H1 (cell line): Measurements from ENCODE around the gene CCDC169. TPM values are rescaled to one million over a fixed set of nuclear protein-coding genes. Genes with fewer than 3 reads are reported as not detected.

Source experiments
- CTCF ChIA-PET: fragments of 300-600 bp; sonication (Branson Sonifier 250); formaldehyde crosslinking; loops from one replicate; lab custom pipeline; 2021; ENCODE audit not compliant: partially characterized antibody; lab: Charles Lee
- POLR2A ChIA-PET: fragments of 300-600 bp; sonication (Branson Sonifier 250); formaldehyde crosslinking; loops from one replicate; lab custom pipeline; 2021; ENCODE audit warnings: inconsistent platforms; ENCODE audit not compliant: partially characterized antibody; lab: Charles Lee
- DNase-seq, 2 experiments: peaks; one replicate each; pipeline versions ENCODE4 v3.0.0 to v3.0.0-alpha.2; 2010 to 2022; ENCODE audit warnings: low spot score in 2 of 2, low read depth in 1 of 2, mixed read lengths in 1 of 2
- FAIRE-seq: peaks from 2 replicates; lab custom pipeline; 2011; peaks lifted over from hg19 to GRCh38; lab: Jason Lieb, UNC
- H2AFZ ChIP-seq: 2 replicates; pipeline ENCODE4 v1.8.1; 2012; ENCODE audit warnings: low read length, inconsistent platforms
- H2AK5ac ChIP-seq: 2 replicates; pipeline ENCODE4 v1.6.1; 2013; ENCODE audit warnings: low read depth, low read length
- H2BK120ac ChIP-seq: replicated peaks from 2 replicates; pipeline ENCODE3; 2013; ENCODE audit warnings: low read depth, low read length, inconsistent platforms
- H2BK12ac ChIP-seq: 2 replicates; pipeline ENCODE4 v1.6.1; 2013; ENCODE audit warnings: low read depth, low read length
- H2BK15ac ChIP-seq: 2 replicates; pipeline ENCODE4 v1.6.1; 2013; ENCODE audit warnings: low read length
- H2BK20ac ChIP-seq: 2 replicates; pipeline ENCODE4 v1.6.1; 2013; ENCODE audit warnings: low read length
- H2BK5ac ChIP-seq: 2 replicates; pipeline ENCODE4 v1.6.1; 2013; ENCODE audit warnings: low read depth, low read length
- H3K14ac ChIP-seq: 2 replicates; pipeline ENCODE4 v1.6.1; 2013; ENCODE audit warnings: inconsistent platforms; ENCODE audit not compliant: insufficient read length
- H3K18ac ChIP-seq: 2 replicates; pipeline ENCODE4 v1.6.1; 2013; ENCODE audit warnings: low read length; ENCODE audit errors: extremely low read depth
- H3K23ac ChIP-seq: 2 replicates; pipeline ENCODE4 v1.6.1; 2013; ENCODE audit warnings: inconsistent platforms; ENCODE audit not compliant: insufficient read length
- H3K23me2 ChIP-seq: 2 replicates; pipeline ENCODE4 v1.6.1; 2013; ENCODE audit warnings: low read depth, low read length
- H3K27ac ChIP-seq: 2 replicates; pipeline ENCODE4 v1.6.1; 2011; ENCODE audit warnings: low read depth, low read length, inconsistent platforms
- H3K27me3 ChIP-seq, 4 experiments: replicated peaks in 1 of 4; 1 replicate in 1 of 4; 2 replicates in 3 of 4; pipeline versions ENCODE4 v1.6.1 to v1.8.1; 2011 to 2013; ENCODE audit warnings: low read length in 3 of 4, mild to moderate bottlenecking in 3 of 4, inconsistent platforms in 2 of 4, mixed read lengths in 2 of 4, moderate library complexity in 1 of 4; ENCODE audit not compliant: control insufficient read depth in 3 of 4, insufficient read depth in 3 of 4; ENCODE audit errors: extremely low read depth in 1 of 4
- H3K36me3 ChIP-seq, 4 experiments: 2 replicates each; pipeline versions ENCODE4 v1.6.1 to v1.8.1; 2011 to 2013; ENCODE audit warnings: mild to moderate bottlenecking in 4 of 4, low read length in 3 of 4, moderate library complexity in 2 of 4, control low read depth in 1 of 4, inconsistent platforms in 1 of 4; ENCODE audit not compliant: insufficient read depth in 4 of 4, control insufficient read depth in 2 of 4
- H3K4ac ChIP-seq: replicated peaks from 2 replicates; pipeline ENCODE3; 2013; ENCODE audit warnings: low read length, low read depth, mixed read lengths, inconsistent platforms; ENCODE audit not compliant: insufficient read length
- H3K4me1 ChIP-seq, 4 experiments: replicated peaks in 1 of 4; 1 replicate in 1 of 4; 2 replicates in 3 of 4; pipeline versions ENCODE4 v1.6.1 to v1.8.1; 2011 to 2013; ENCODE audit warnings: low read length in 3 of 4, inconsistent platforms in 2 of 4, mixed read lengths in 1 of 4; ENCODE audit not compliant: insufficient read depth in 4 of 4, control insufficient read depth in 3 of 4
- H3K4me2 ChIP-seq, 2 experiments: 2 replicates each; pipeline versions ENCODE4 v1.6.1 to v1.8.1; 2011 to 2013; ENCODE audit warnings: low read depth in 2 of 2, low read length in 2 of 2, control low read depth in 1 of 2, inconsistent platforms in 1 of 2, mild to moderate bottlenecking in 1 of 2; ENCODE audit not compliant: insufficient read depth in 1 of 2
- H3K4me3 ChIP-seq, 4 experiments: fragments of 200-600, 300-600 bp in 1 of 4; sonication (generic), shearing (Covaris generic), sonication (Bioruptor Twin) in 1 of 4; 2 replicates each; pipeline versions ENCODE4 v1.5.1 to v1.8.1; 2011 to 2016; ENCODE audit warnings: low read length in 4 of 4, low read depth in 3 of 4, control low read depth in 2 of 4, inconsistent platforms in 2 of 4, mild to moderate bottlenecking in 2 of 4, mixed read lengths in 1 of 4, moderate library complexity in 1 of 4; ENCODE audit not compliant: insufficient read depth in 2 of 4; ENCODE audit errors: extremely low read depth in 1 of 4
- H3K56ac ChIP-seq: replicated peaks from 2 replicates; pipeline ENCODE3; 2013; ENCODE audit warnings: low read depth, mild to moderate bottlenecking, mixed read lengths, low read length, inconsistent platforms; ENCODE audit not compliant: insufficient read length
- H3K79me1 ChIP-seq: 2 replicates; pipeline ENCODE4 v1.6.1; 2013; ENCODE audit warnings: low read depth, low read length, control low read depth
- H3K79me2 ChIP-seq, 2 experiments: 2 replicates each; pipeline versions ENCODE4 v1.6.1 to v1.8.1; 2012 to 2013; ENCODE audit warnings: low read length in 2 of 2, mild to moderate bottlenecking in 2 of 2, inconsistent platforms in 1 of 2; ENCODE audit not compliant: insufficient read depth in 2 of 2, control insufficient read depth in 1 of 2
- H3K9ac ChIP-seq, 4 experiments: replicated peaks in 1 of 4; 1 replicate in 1 of 4; 2 replicates in 3 of 4; pipeline versions ENCODE4 v1.6.1 to v1.8.1; 2011 to 2013; ENCODE audit warnings: low read depth in 3 of 4, low read length in 3 of 4, control low read depth in 2 of 4, mild to moderate bottlenecking in 2 of 4, moderate library complexity in 2 of 4, inconsistent platforms in 1 of 4; ENCODE audit errors: extremely low read depth in 1 of 4
- H3K9me3 ChIP-seq, 2 experiments: 2 replicates each; pipeline versions ENCODE4 v1.6.1 to v1.8.1; 2012 to 2013; ENCODE audit warnings: mild to moderate bottlenecking in 2 of 2, moderate library complexity in 2 of 2, control low read depth in 1 of 2, inconsistent platforms in 1 of 2, low read depth in 1 of 2, low read length in 1 of 2, mixed read lengths in 1 of 2; ENCODE audit not compliant: insufficient read depth in 2 of 2
- H4K20me1 ChIP-seq, 2 experiments: replicated peaks in 1 of 2; 2 replicates each; pipeline versions ENCODE3 to v1.8.1; 2011 to 2013; ENCODE audit warnings: inconsistent platforms in 2 of 2, low read length in 2 of 2, mild to moderate bottlenecking in 1 of 2; ENCODE audit not compliant: insufficient read depth in 2 of 2, control insufficient read depth in 1 of 2
- H4K5ac ChIP-seq: 2 replicates; pipeline ENCODE4 v1.6.1; 2013; ENCODE audit warnings: low read length, low read depth, mixed read lengths, inconsistent platforms; ENCODE audit not compliant: insufficient read length
- H4K8ac ChIP-seq: 2 replicates; pipeline ENCODE4 v1.8.0; 2013; ENCODE audit warnings: mild to moderate bottlenecking, moderate library complexity, low read length, inconsistent platforms; ENCODE audit not compliant: insufficient read depth; ENCODE audit errors: extremely low read depth
- H4K91ac ChIP-seq: replicated peaks from 2 replicates; pipeline ENCODE3; 2013; ENCODE audit warnings: low read length, mixed read lengths, inconsistent platforms; ENCODE audit not compliant: insufficient read length
- FOSL1 ChIP-seq: IDR thresholded peaks from 2 replicates; pipeline ENCODE4 v1.6.1; 2011; ENCODE audit warnings: mild to moderate bottlenecking, low read depth, low read length, moderate library complexity; ENCODE audit not compliant: insufficient read depth
- JUN ChIP-seq: IDR thresholded peaks from 2 replicates; pipeline ENCODE4 v1.6.1; 2011; ENCODE audit warnings: low read depth, mild to moderate bottlenecking, improper control_type of control experiment, low read length
- SIN3A ChIP-seq, 2 experiments: IDR thresholded peaks in 1 of 2; conservative IDR thresholded peaks in 1 of 2; 2 replicates each; pipeline ENCODE4 v1.6.1; 2011 to 2012; ENCODE audit warnings: low read length in 2 of 2, improper control_type of control experiment in 1 of 2, low read depth in 1 of 2, mild to moderate bottlenecking in 1 of 2
- TAF7 ChIP-seq: optimal IDR thresholded peaks from 2 replicates; pipeline ENCODE3; 2011; ENCODE audit warnings: low read depth, mild to moderate bottlenecking, inconsistent platforms, low read length, moderate library complexity, borderline replicate concordance
- ZNF274 ChIP-seq: IDR thresholded peaks from 2 replicates; pipeline ENCODE4 v1.7.0; 2012; ENCODE audit warnings: low read length, borderline replicate concordance; ENCODE audit errors: extremely low read depth
- WGBS, 2 experiments: shearing (Covaris generic) in 1 of 2; methylation state at CpG; one replicate each; pipeline versions ENCODE4 v1.1.6 to v1.1.7; 2013 to 2015; ENCODE audit warnings: low lambda C conversion rate in 2 of 2, mixed read lengths in 2 of 2, inconsistent platforms in 1 of 2, low coverage in 1 of 2, missing lambda C conversion rate in 1 of 2; ENCODE audit not compliant: insufficient replicate concordance in 2 of 2, insufficient coverage in 1 of 2, insufficient read length in 1 of 2; ENCODE audit errors: extremely low coverage in 1 of 2, missing lambda C conversion rate in 1 of 2; 5-methylcytosine and 5-hydroxymethylcytosine counted together
- polyA plus RNA-seq, 7 experiments: library from polyadenylated mRNA; depleted of rRNA in 3 of 7; stranded (reverse) in 5 of 7; unstranded in 2 of 7; fragments of >200 nt in 5 of 7; fragments of 200-250 nt in 2 of 7; gene quantifications; 1 replicate in 5 of 7; 2 replicates in 1 of 7; 4 replicates in 1 of 7; pipeline versions ENCODE4 v1.2.1 to v1.2.3, GENCODE V29; 2011 to 2013; ENCODE audit warnings: missing spikeins in 2 of 7, mixed read lengths in 2 of 7
- total RNA-seq: library from RNA; stranded (reverse); fragmentation: NEBNext Ultra II Directional; extraction: Animal tissue kit (Norgen Biotek cat#: 25700); gene quantifications from 2 replicates; pipeline ENCODE4 v1.2.1, GENCODE V29; 2021

The CCDC169 gene
- total and polyA plus RNA-seq, 2 of the 8 experiments (the other 6 are each of a cell fraction or from before 2014, with no cell fraction given) = 7.2 to 44.0 TPM

- no peak overlapping the region for H3K4me3 ChIP-seq
- H3K9ac ChIP-seq = no peak overlapping the region
- no peak overlapping the region for H2BK12ac ChIP-seq
- no peak overlapping the region for H2BK5ac ChIP-seq
- no peak overlapping the region for H3K27ac ChIP-seq
- DNase-seq (no peak), FAIRE-seq (no peak)
- WGBS, 2 experiments = 93% methylated on average over 1 of the region's 1 CpG; no CpG with 5 or more reads in 1 of the 2 experiments
- H3K14ac ChIP-seq = no peak overlapping the region
- H3K18ac ChIP-seq = no peak overlapping the region
- no peak for TF ChIP-seq JUN
- no peak for TF ChIP-seq ZNF274
- TF ChIP-seq SIN3A (conservative IDR thresholded peaks at IDR 0.05 in 1 of 2, IDR thresholded peaks at IDR 0.05 in 1 of 2; ENCODE audit: low read depth in 1 of 2, low read length in 2 of 2) = no peak
- TF ChIP-seq FOSL1 = no peak
- TF ChIP-seq TAF7 = no peak
- no peak overlapping the region for H4K91ac ChIP-seq
- H2BK15ac ChIP-seq = no peak overlapping the region
- H2BK20ac ChIP-seq = no peak overlapping the region
- H3K79me1 ChIP-seq = 0 out of 2 replicates have a peak, but pooled peaks cover 2% of the 10 kb centered on the region
- H3K56ac ChIP-seq = no peak overlapping the region
- H2AK5ac ChIP-seq = no peak overlapping the region
- H2AFZ ChIP-seq = no peak overlapping the region
- CTCF ChIA-PET = interaction anchor here (1.2 to 1.9 kb wide), 3 partner anchors 9 to 215 kb away, joined by 3 to 7 read pairs (median 4); no protein-coding TSS in a partner anchor
- no peak overlapping the region for H4K5ac ChIP-seq
- peaks cover 21 to 22% of the 10 kb centered on the region in 2 experiments; a peak in 3 of 4 replicates for H3K9me3 ChIP-seq
- no peak overlapping the region for H3K4ac ChIP-seq
- no peak overlapping the region for H3K23ac ChIP-seq
- POLR2A ChIA-PET = interaction anchor here (1.6 kb wide), 1 partner anchor 11 kb away, joined by 3 read pairs; no protein-coding TSS in a partner anchor
- H3K79me2 ChIP-seq = peaks cover 0 to 52% of the 10 kb centered on the region in 2 experiments
- H3K36me3 ChIP-seq = peaks cover 0 to 61% (median 27%) of the 10 kb centered on the region in 4 experiments; a peak in 6 of 8 replicates
- peaks cover 0 to 2% of the 10 kb centered on the region in 2 experiments for H4K20me1 ChIP-seq
- no peaks in the 10 kb centered on the region; a peak in 1 of 7 replicates for H3K4me1 ChIP-seq
- H4K8ac ChIP-seq = no peak overlapping the region
- H3K23me2 ChIP-seq = peaks cover 4% of the 10 kb centered on the region; the same call in 1 of the 2 replicates
- H3K4me2 ChIP-seq = no peak overlapping the region
- H2BK120ac ChIP-seq = no peak overlapping the region
- H3K27me3 ChIP-seq = no peaks in the 10 kb centered on the region
Observed at GRCh38 chr13:36293497-36293896, 4.1 kb downstream of the CCDC169 start.
